ENCODE data around the gene ERG. TPM values are rescaled to one million over a fixed set of nuclear protein-coding genes. Genes with fewer than 3 reads are reported as not detected.

ERG gene
- total RNA-seq, 1 experiment from 2014 or later: not detected

DNA sequence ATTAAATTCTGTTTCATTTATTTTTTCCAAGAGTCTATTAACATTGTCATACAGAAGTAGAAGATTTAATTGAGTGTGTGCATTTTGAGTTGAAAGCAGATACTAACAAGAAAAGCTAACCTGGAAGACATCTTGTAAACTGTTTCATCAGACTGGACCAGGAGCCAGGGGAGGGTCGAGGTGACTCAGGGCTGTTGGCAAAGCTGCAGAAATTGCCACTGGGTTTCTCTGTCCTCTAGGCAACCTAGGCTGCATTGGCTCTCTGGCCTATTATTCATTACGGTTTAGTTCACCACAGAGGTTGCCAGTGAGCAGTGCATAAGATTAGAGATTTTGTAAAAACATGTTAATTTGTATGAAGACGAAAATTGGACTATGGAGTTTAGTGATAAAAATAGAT lies 27.5 kb downstream of the ERG start:
- Histone ChIP-seq H3K36me3 (ENCODE audit: low read depth, low read length) (no peaks in the 10 kb centered on the region), H3K27ac (ENCODE audit: low read length) (no peak overlapping the region), H3K4me3 (ENCODE audit: low read length) (no peak overlapping the region), H3K4me2 (ENCODE audit: low read length) (no peak overlapping the region), H3K9me3 (ENCODE audit: low read length) (no peaks in the 10 kb centered on the region), H3F3A (ENCODE audit: low read length, unreplicated experiment) (no peaks in the 10 kb centered on the region), H3K79me2 (ENCODE audit: low read length) (no peaks in the 10 kb centered on the region), H3K9me2 (replicated peaks; ENCODE audit: low read length) (no peaks in the 10 kb centered on the region), H3K4me1 (ENCODE audit: insufficient read depth, low read length) (peaks cover 9% of the 10 kb centered on the region), H2AFZ (ENCODE audit: low read length) (no peak overlapping the region), H4K20me1 (ENCODE audit: low read length) (no peaks in the 10 kb centered on the region), H3K9ac (ENCODE audit: low read length) (no peak overlapping the region), H3K27me3 (ENCODE audit: low read length) (no peaks in the 10 kb centered on the region)
- ChIA-PET CTCF (no interaction called here), POLR2A (ENCODE audit: unreplicated experiment) (no interaction called here)
- peak; percentile 45 for DNase-seq
- BruUV-seq (replicated peaks): no TSS peak
- no peak for TF ChIP-seq EZH2phosphoT487 (IDR thresholded peaks at IDR 0.05; ENCODE audit: borderline replicate concordance, low read length)
- TF ChIP-seq, protein P1, sequence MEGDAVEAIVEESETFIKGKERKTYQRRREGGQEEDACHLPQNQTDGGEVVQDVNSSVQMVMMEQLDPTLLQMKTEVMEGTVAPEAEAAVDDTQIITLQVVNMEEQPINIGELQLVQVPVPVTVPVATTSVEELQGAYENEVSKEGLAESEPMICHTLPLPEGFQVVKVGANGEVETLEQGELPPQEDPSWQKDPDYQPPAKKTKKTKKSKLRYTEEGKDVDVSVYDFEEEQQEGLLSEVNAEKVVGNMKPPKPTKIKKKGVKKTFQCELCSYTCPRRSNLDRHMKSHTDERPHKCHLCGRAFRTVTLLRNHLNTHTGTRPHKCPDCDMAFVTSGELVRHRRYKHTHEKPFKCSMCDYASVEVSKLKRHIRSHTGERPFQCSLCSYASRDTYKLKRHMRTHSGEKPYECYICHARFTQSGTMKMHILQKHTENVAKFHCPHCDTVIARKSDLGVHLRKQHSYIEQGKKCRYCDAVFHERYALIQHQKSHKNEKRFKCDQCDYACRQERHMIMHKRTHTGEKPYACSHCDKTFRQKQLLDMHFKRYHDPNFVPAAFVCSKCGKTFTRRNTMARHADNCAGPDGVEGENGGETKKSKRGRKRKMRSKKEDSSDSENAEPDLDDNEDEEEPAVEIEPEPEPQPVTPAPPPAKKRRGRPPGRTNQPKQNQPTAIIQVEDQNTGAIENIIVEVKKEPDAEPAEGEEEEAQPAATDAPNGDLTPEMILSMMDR (conservative IDR thresholded peaks at IDR 0.05; ENCODE audit: low read depth, low read length): no peak
- no peak for TF ChIP-seq EZH2 (IDR thresholded peaks at IDR 0.05; ENCODE audit: low read length, unreplicated experiment)
- intact Hi-C loops (cut with micrococcal nuclease): no loop called here
- no peak for ATAC-seq

DNA sequence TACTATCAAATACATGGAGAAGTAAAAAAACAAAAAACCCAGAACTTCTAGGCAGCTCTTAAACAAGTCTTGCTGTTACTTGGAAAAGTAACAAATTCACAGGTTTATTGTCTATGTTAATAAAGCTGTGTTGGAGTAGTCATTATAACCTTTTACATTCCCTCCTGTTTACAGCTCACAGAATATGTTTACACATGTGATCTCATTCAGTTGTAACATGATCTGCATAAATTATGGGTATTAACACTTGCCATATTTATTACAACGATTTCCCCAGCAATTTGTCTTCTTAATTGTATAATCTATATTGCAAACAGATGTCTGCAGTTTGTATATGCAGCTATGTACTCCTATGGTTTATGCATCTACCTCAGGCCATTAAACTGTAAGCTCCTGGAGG lies 28.6 kb downstream of the ERG start:
- Histone ChIP-seq H3K4me1 (ENCODE audit: insufficient read depth, low read length) (peaks cover 9% of the 10 kb centered on the region), H3K4me2 (ENCODE audit: low read length) (no peak overlapping the region), H3K4me3 (ENCODE audit: low read length) (no peak overlapping the region), H3K36me3 (ENCODE audit: low read depth, low read length) (no peaks in the 10 kb centered on the region), H3F3A (ENCODE audit: low read length, unreplicated experiment) (no peaks in the 10 kb centered on the region), H3K27me3 (ENCODE audit: low read length) (no peaks in the 10 kb centered on the region), H3K9me2 (replicated peaks; ENCODE audit: low read length) (no peaks in the 10 kb centered on the region), H3K9ac (ENCODE audit: low read length) (no peak overlapping the region), H3K79me2 (ENCODE audit: low read length) (no peaks in the 10 kb centered on the region), H3K27ac (ENCODE audit: low read length) (no peak overlapping the region), H2AFZ (ENCODE audit: low read length) (no peak overlapping the region), H3K9me3 (ENCODE audit: low read length) (no peaks in the 10 kb centered on the region), H4K20me1 (ENCODE audit: low read length) (no peaks in the 10 kb centered on the region)
- TF ChIP-seq, protein P1 (conservative IDR thresholded peaks at IDR 0.05; ENCODE audit: low read depth, low read length): no peak
- TF ChIP-seq EZH2 (IDR thresholded peaks at IDR 0.05; ENCODE audit: low read length, unreplicated experiment): no peak
- TF ChIP-seq EZH2phosphoT487 (IDR thresholded peaks at IDR 0.05; ENCODE audit: borderline replicate concordance, low read length): no peak
- DNase-seq (no peak), ATAC-seq (no peak)
- CTCF ChIA-PET: no interaction called here
- BruUV-seq (replicated peaks): no TSS peak
- POLR2A ChIA-PET (ENCODE audit: unreplicated experiment): no interaction called here
- intact Hi-C loops (cut with micrococcal nuclease): no loop called here

DNA sequence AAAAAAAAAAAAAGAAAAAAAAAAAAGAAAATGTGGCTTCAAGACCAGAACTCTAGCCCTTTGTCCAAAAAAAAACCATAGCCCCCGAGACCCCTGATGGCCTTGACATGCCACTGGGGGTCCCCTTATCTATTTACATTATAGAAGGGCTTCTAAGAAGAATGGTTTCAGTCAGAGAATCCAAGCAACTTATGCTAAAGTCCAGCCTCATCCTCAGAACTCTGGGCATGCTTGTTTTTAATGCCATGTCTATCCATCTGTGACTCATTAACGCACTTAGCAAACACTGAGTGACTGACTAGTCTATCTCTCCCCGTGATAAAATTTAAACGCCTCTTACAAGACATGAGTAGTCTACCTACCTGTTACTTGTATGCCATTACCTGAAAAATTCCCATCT lies 29.3 kb downstream of the ERG start:
- ATAC-seq: peak; percentile 63
- Histone ChIP-seq H3K79me2 (ENCODE audit: low read length) (no peaks in the 10 kb centered on the region), H3K27me3 (ENCODE audit: low read length) (no peaks in the 10 kb centered on the region), H3K9ac (ENCODE audit: low read length) (no peak overlapping the region), H3K9me3 (ENCODE audit: low read length) (no peaks in the 10 kb centered on the region), H3K9me2 (replicated peaks; ENCODE audit: low read length) (no peaks in the 10 kb centered on the region), H3K4me1 (ENCODE audit: insufficient read depth, low read length) (peaks cover 9% of the 10 kb centered on the region), H3K27ac (ENCODE audit: low read length) (no peak overlapping the region), H2AFZ (ENCODE audit: low read length) (no peak overlapping the region), H3K4me3 (ENCODE audit: low read length) (no peak overlapping the region), H4K20me1 (ENCODE audit: low read length) (no peaks in the 10 kb centered on the region), H3F3A (ENCODE audit: low read length, unreplicated experiment) (no peaks in the 10 kb centered on the region), H3K4me2 (ENCODE audit: low read length) (no peak overlapping the region), H3K36me3 (ENCODE audit: low read depth, low read length) (no peaks in the 10 kb centered on the region)
- no peak for TF ChIP-seq EZH2 (IDR thresholded peaks at IDR 0.05; ENCODE audit: low read length, unreplicated experiment)
- ChIA-PET POLR2A (ENCODE audit: unreplicated experiment) (no interaction called here), CTCF (no interaction called here)
- no TSS peak for BruUV-seq (replicated peaks)
- intact Hi-C loops (cut with micrococcal nuclease): no loop called here
- DNase-seq: peak; percentile 74
